COLO668 (cell line): ENCODE results near the gene UNC5B.
"Not testable (repeated sequence)": the region's sequence is repeated elsewhere in the genome, so short reads cannot be mapped to it uniquely, and the experiment has no call there.

Experiments
- DNase-seq: peaks from one replicate; lab custom pipeline; 2025; ENCODE audit not compliant: unreplicated experiment; lab: John Stamatoyannopoulos, UW

Gene UNC5B

DNA sequence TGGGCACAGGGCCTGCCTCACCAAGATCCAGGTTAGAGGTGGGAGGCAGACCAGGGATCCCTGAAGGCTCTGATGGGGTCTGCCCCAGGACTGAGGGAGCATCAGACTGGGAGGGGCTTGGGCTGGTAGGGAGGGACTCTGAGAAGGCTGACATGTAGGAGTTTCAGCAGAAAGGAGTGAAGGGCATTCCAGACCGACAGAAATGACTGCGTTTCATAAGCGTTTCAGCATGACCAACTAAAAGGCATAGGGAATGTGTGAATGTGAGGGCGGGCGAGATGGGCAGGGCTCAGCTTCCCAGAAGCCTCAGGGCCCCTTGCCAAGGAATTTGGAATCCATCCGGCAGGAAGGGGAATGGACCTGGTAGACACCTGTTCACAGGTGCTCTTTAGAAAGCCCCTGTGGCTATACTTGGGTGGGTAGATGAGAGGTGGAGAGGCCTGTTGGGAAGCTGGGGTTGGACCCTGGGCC lies 81.8 kb downstream of the UNC5B start:
- DNase-seq = no peak

DNA sequence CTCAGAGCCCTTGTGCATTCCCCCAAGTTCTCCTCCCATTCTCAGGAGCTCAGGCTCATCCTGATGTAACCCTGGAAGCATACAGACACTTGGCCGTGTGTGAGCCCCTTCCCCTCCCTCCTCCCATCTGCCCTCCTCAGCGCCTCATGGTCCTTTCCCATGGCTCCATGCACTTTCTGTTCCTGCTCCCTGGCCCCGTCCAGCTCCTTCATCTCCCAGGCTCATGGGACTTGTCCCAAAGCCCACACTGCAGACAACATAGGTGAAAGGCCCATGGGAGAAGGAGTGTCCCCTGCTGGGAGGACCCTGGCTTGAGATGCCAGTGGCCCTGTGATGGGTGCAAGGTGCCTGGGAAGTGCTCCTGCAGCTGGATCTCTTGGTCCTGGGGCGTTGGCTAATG lies 82.5 kb downstream of the UNC5B start:
- no peak for DNase-seq

DNA sequence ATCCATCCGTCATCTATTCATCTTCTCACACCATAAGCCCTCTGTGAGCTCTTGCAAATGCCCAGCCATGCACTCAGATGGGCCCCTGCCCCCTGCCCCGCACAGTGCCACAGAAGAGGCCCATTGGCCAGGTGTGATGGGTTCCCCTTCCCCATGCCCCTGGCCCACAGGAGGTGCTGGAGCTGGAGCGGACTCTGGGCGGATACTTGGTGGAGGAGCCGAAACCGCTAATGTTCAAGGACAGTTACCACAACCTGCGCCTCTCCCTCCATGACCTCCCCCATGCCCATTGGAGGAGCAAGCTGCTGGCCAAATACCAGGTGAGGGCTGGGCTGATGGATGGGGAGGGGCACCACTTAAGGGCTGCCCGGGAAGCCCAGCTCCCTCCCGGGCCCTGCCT lies 83.3 kb downstream of the UNC5B start:
- DNase-seq = no peak

DNA sequence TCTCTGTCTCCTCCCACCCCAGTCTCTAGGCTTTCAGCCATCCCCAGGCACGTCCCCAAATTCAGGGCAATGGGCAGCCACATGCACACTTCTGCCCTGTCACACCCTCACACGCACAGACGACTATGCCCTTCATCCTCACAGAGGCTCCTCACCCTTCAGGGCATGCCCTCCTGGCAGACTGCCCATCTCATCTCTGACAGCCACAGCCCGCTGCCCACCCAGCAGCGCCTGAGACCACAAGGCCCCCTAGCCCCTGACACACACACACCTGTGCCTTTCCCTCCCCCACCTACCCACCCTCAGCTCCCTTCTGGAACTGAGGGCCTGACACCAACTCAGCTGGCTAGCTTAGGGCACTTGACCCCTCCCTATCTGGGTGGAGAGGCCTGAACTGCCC lies 83.7 kb downstream of the UNC5B start:
- DNase-seq = no peak

DNA sequence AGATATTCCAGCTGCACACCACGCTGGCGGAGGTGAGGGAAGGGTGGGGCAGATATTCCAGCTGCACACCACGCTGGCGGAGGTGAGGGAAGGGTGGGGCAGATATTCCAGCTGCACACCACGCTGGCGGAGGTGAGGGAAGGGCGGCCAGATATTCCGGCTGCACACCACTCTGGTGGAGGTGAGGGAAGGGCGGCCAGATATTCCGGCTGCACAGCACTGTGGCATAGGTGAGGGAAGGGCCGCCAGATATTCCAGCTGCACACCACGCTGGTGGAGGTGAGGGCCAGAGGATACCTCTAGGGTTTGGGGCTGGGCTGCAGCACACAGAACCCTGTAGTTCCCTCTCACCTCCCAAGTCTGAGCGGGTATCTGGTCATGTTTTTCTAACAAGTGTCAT lies 84.4 kb downstream of the UNC5B start:
- not testable (repeated sequence) for DNase-seq

DNA sequence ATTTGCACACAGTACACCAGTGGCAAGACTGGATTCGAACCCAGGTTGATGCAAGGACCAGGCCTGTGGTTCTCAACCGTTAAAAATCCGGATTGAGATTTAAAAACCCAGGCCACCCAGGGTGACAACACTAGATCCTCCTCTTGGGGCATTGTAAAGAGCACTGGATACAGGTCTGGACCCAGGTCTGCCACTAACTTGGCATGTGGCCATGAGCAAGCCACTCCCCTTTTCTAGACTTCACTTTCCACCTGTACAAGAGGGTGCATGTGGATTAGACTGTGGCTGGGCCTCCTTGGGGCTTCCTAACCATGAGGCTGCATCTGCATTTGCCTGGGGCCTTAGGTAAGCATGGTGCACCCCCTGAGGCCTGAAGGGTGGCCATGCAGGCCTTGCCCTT lies 85.0 kb downstream of the UNC5B start:
- DNase-seq = peak; percentile 1

DNA sequence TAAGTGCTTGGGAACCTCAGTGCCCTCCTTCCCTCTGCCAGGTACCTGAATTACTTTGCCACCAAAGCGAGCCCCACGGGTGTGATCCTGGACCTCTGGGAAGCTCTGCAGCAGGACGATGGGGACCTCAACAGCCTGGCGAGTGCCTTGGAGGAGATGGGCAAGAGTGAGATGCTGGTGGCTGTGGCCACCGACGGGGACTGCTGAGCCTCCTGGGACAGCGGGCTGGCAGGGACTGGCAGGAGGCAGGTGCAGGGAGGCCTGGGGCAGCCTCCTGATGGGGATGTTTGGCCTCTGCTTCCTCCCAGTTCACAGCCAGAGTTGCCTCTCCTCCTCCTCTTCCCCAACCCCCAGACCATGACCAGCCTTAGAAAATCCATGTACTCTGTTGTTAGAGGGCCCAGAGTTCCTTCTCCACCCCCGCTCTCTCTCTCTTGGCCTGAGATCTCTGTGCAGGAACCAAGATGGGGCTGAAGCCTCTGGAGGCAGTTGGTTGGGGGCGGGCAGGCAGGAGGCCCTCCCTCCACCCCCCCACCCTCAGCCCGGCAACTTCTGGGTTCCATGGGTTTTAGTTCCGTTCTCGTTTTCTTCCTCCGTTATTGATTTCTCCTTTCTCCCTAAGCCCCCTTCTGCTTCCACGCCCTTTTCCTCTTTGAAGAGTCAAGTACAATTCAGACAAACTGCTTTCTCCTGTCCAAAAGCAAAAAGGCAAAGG lies 86.9 kb downstream of the UNC5B start:
- DNase-seq = no peak

DNA sequence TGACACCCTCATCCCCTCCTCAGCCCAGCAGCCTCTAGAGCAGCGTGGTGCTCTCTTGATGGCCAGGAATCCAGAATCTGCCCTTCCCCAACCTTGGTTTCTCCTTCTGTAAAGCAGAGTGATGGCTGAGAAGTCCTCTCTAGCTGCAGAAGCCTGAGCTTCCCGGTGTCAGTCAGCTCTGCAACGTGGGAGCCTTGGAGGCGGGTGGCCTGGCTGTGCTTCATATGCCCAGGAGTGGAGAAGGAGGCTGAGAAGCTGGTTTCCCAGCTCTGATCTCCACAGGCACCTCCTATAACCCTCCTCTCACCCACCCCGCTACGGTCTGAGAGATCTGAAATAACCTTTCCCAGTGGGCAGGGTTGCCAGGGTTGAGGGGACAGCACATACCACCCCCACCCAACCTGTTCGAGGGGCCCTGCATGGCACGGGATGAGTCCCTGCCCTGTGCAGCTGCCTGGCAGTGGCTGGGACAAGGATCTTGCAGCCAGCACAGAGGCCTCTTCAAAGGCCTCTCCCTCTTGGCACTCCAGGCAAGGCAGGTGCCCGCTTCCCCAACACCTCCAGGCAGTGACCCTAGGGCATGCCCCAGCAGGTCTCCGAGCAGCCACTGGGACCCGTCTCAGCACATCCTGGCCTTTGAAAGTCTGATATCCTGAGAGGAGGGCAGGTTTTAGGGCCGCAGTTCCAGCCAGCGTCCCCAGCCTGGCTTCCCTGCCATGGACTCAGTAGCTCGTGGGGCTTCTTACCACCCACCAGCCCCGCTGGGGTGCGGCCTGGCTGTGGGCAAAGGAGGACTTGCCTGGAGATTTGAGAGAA lies 88.4 kb downstream of the UNC5B start:
- no peak for DNase-seq

DNA sequence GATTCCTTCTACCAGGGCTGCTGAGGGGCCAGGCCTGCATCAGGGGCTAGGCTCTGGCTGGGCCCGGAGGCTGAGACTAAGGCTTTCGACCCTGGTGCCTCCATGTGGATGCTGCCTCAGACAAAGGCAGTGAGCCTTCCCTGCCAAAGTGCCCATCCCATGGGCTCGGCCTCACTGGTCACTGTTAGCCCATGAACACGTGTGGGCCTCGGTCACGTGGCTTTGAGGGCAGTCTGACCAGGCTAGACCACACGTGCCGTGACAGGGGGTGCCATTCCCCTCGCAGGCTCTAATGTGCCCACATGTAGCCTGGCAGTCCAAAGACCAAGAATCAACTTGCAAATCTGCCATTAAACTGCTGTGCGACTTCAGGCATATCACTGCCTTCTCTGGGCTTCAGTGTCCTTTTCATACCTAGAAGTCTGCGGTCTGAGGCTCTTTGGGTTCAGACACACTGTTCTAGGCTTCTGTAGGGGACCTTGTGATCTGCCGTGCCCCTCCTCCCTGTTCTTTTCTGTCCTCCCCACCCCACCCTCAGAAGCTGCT lies 89.1 kb downstream of the UNC5B start:
- DNase-seq = no peak

DNA sequence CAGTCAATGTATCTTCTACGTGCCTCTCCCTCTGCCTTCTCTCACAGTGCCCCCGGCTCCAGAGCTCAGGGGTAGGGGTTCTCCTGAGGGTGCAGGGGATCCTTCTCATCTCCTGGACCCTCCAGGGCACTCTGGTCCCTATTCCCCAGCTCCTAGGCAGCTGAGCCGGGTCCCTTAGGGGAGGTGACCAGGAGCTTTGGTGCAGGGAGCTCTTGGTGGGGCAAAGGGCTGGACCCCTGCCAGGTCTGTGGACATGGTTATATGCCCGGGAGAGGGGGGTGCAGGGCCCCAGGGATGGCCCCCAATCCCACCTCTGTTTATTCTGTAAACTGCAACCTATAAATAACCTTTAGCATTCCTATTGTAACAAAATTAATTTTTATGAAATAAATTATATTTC lies 90.1 kb downstream of the UNC5B start:
- no peak for DNase-seq

DNA sequence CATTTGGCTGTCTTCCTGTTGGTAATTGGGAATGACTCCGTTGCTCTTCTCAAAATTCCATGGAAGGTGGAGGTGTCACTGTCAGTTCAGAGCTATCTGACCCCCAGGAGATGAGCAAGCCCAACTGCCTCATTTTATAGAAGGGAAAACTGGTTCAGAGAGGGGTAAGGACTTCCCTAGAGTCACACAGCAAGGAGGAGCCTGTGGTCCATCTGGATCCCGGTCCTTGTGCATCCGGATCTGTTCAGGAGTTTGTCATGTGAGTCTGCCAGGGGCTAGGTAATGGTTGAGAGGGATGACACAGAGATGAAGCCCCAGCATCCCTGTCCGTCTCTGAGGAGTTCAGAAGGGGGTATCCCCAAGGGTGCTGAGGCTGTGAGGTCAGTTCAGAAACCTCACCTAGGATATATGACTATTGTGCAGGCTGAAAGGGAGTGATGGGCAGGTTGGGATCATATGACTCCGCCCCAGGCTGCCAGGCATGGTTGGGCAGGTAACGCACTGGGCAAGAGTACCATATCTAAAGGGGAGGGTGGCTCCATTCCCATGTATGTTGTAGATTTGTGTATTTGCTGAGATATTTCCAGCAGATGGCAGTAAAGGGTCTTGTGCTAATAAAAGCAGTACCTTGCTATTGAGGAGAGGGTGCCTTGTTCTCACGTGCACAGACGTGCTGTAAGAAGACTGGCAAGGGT lies 90.7 kb downstream of the UNC5B start:
- DNase-seq = no peak

DNA sequence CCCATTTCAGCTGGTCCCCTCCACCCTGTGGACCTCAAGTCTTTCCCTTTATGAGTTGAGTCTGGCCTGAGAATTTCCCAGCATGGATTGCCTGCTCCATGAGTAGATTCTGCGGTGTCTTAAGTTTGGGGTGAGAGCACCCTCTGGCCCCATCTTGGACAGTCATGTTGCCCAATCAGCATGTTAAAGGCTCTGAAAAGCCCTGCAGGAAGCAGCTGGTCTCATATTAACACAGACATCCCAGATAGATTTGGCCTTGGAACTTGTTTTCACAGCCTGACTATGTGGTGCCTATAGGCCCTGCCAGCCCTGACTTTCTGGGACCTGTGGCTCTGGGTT lies 91.2 kb downstream of the UNC5B start:
- no peak for DNase-seq

DNA sequence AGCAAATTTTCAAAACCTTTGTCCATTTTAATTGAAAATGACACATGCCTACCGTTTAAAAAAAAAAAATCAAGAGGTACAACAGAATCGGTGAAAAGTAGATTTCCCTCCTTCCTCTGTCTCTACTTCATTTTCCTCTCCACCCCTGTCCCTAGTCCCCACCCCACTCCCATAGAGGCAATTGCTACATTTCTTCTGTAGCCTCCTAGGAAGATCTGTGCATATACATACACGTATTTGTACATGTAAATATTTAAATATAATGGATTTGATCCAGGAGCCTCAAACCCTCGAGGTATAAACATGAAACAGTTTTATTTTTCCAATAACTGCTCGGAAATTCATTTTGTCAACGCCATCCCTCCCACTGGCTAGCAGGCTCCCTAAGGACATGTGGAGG lies 92.5 kb downstream of the UNC5B start:
- no peak for DNase-seq

DNA sequence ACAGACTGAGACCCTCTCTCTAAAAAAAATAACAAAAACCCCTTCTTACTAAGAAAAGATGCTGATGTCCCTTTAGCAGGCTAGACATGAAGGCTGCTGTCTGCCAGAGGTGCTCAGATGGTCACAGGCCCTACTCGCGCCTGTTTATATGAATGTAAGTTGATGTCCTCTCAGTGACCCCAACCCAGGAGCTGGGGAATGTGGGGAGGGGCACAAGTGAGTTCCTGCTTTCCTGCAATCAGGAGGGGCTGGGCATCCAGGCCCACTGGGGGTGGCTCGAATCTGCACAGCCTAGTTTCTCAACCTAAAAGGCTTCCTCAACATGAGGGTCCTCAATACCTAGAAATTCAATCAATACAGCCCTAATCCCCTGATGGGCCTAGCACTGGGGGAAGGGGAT lies 94.6 kb downstream of the UNC5B start:
- no peak for DNase-seq

DNA sequence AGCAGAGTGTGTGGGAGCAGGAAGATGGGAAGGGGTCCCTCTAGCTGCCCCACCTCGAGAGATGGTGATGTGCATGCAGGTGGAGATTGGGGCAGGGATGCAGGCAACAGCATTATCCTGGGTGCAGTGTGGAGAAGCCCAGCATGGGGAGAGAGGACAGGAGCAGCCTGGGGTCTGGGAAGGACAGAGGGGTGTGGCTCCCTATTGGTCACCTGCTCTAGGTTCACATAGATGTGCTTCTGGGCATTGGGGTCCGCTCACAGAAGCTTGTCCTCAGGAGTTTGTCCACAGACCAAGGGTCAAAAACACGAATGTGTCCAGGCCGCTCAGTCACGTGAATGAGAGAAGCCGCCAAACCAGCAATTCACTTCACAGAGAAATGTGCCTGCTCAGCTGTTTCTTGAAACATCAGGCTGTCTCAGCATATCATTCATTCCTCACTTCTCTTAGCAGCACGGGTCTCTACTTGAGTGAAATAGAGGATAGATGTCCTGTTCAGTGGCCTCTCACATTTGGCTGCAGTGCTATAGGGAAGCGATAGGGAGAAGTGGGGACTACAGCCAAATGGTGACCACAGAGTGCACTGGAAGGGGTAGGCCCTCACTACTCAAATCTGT lies 95.2 kb downstream of the UNC5B start:
- no peak for DNase-seq

DNA sequence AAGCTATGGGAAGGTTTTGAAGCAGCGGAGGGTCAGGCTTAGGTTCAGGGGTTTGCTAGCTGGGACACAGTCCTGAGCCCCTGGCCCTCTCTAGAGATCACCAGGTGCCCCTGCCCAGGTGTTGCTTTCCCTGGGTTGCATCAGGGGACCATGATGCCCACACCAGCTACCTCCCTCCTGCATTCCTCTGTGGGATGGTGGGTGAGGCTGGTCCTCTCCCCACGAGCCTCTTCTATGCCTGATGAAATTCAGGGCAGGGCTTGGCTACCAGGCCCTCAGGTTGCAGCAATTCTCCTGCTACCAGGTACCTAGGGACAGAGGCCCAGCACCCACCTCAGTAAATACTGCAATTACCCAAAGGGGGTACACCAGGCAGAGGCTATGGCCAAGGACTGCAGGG lies 95.9 kb downstream of the UNC5B start:
- no peak for DNase-seq

DNA sequence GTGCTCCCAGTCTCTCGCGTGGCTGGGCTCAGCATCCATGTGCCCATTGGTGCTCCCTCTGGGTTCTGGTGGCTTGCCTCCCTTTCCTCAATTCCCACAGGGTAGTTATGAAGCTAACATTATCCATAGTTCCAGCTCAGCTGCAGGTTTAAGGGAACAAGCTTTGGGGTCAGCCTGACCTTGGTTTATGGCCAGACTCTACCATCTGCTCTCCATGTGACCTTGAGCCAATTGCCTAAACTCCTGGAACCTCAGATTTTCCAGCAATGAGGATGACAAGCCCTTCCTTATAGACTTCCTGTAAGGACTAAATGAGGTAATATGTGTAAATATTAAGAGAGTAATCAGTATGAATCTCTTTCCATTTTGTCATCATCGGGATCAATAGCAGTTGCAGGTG lies 96.6 kb downstream of the UNC5B start:
- no peak for DNase-seq

DNA sequence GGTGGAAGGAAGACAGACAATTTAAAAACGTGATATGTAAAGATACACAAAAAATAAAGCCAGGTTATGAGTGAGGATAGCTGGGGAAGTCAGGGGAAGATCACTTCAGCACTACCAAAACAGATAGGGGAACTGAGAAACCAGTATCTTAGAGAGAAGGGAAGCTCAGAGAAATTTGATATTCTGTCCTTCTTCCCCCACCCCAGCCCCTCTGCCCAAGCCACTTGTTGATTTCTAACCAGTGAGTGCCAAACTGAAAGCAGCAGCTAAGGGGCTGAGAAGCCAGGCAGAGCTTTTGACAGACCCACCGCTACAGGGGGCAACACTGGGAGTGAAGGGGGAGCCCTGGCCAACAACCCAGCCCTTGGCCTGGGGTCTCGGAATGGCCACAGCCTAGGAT lies 97.5 kb downstream of the UNC5B start:
- no peak for DNase-seq

DNA sequence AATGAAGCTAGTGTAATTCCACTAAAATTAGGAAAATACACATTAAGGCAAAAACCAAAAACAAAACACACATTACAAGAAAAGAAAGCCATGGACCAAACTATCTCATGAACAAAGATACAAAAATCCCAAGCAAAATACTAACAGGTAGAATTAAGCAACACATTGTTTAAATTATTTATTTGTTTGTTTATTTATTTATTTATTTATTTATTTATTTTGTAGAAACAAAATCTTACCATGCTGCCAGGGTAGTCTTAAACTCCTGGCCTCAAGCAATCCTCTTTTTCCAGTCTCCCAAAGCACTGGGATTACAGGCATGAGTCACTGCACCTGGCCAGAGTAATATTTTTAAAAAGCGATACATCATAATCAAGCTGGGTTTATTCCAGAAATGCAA lies 99.8 kb downstream of the UNC5B start:
- no peak for DNase-seq

DNA sequence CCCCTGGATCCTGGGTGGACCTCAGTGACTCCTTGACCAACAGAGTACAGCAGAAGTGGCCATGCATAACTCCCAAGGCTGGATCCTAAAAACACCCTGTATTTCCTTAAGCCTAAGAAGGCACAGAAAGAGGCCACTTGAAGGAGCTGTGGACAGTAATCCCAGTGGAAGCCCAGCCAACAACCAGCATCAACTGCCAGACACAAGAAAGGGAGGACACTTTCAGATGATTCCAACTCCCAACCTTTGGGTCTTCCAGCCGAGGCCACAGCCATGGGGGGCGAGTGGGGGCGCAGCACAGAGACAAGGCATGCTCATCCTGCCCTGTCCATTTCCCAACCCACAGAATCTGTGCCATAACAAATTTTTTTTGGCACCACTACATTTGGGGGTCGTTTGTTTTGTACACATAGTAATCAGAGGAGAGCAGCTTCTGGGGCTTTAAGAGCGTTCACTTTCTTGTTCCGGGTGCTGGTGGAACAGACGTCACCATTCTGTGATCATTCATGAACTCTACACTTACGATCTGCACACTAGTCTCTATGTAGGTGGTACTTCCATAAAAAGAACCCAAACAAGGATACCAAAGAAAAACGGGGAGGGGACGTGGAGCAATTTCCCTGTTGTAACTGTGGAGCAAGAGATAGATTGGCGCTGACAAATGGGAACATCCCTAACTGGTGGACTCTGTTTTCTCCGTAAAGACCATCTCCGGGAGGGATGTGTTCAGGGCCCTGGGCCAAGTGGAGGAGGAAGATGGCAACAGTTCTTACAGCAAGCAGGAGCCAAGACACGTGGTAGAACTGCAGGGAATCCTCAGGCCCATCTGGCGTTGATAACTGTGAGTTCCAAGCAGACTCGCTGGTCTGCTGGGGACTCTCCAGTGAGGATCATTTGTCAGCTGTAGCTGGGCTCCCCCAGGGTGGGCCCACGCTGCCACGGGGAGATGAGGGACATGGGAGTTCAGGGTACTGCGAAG lies 100.7 kb downstream of the UNC5B start:
- no peak for DNase-seq
